Neural cell (in vitro differentiated cells): ENCODE results near the gene UBC. TPM values are rescaled to one million over a fixed set of nuclear protein-coding genes. Genes with fewer than 3 reads are reported as not detected.
A peak's percentile ranks its signal among the peaks of the same experiment; 100 is the strongest.

ENCODE experiments used
- H2AFZ ChIP-seq: fragments of 200-600, 300-800 bp; sonication (generic), shearing (Covaris generic); 2 replicates; pipeline ENCODE4 v1.6.0; 2014; ENCODE audit warnings: low read depth, mild to moderate bottlenecking, antibody characterized with exemption, low read length, moderate library complexity
- H3F3A ChIP-seq: fragments of 200-600 bp; shearing (Covaris generic); 2 replicates; pipeline ENCODE4 v1.6.1; 2016; ENCODE audit warnings: mild to moderate bottlenecking, moderate library complexity, mixed read lengths, antibody characterized with exemption, low read length; ENCODE audit not compliant: insufficient read depth, poor library complexity, severe bottlenecking
- H3K27ac ChIP-seq: fragments of 200-600, 300-800 bp; sonication (generic), shearing (Covaris generic); 2 replicates; pipeline ENCODE4 v1.5.1; 2014; ENCODE audit warnings: mild to moderate bottlenecking, low read length, moderate library complexity
- H3K27me3 ChIP-seq: fragments of 300-800, 200-600 bp; sonication (generic), shearing (Covaris generic); 2 replicates; pipeline ENCODE4 v1.6.0; 2014; ENCODE audit warnings: mild to moderate bottlenecking, low read depth, low read length, moderate library complexity; ENCODE audit not compliant: insufficient read depth
- H3K36me3 ChIP-seq: fragments of 300-800, 200-600 bp; sonication (generic), shearing (Covaris generic); 2 replicates; pipeline ENCODE4 v1.5.1; 2014; ENCODE audit warnings: mild to moderate bottlenecking, antibody characterized with exemption, low read length, moderate library complexity; ENCODE audit not compliant: insufficient read depth
- H3K4me2 ChIP-seq: fragments of 300-800, 200-600 bp; sonication (generic), shearing (Covaris generic); 2 replicates; pipeline ENCODE4 v1.6.0; 2014; ENCODE audit warnings: mild to moderate bottlenecking, low read length
- H3K4me3 ChIP-seq: fragments of 300-800, 200-600 bp; sonication (generic), shearing (Covaris generic); 2 replicates; pipeline ENCODE4 v1.5.1; 2014; ENCODE audit warnings: mild to moderate bottlenecking, low read length, moderate library complexity
- H3K79me2 ChIP-seq: fragments of 200-600 bp; shearing (Covaris generic); replicated peaks from 2 replicates; pipeline ENCODE4 v1.6.0; 2014; ENCODE audit warnings: mild to moderate bottlenecking, low read length, moderate library complexity; ENCODE audit not compliant: insufficient read depth
- H3K9ac ChIP-seq: fragments of 300-800, 200-600 bp; sonication (generic), shearing (Covaris generic); 2 replicates; pipeline ENCODE4 v1.6.1; 2016; ENCODE audit warnings: mild to moderate bottlenecking, low read length, mixed read lengths
- H3K9me2 ChIP-seq: fragments of 200-600 bp; shearing (Covaris generic); 2 replicates; pipeline ENCODE4 v1.6.1; 2016; ENCODE audit warnings: mild to moderate bottlenecking, low read length, mixed read lengths; ENCODE audit not compliant: insufficient read depth
- H3K9me3 ChIP-seq: fragments of 200-600, 300-800 bp; sonication (generic), shearing (Covaris generic); 2 replicates; pipeline ENCODE4 v1.6.1; 2016; ENCODE audit warnings: mild to moderate bottlenecking, mixed run types, low read length, moderate library complexity, mixed read lengths
- H4K20me1 ChIP-seq: fragments of 200-600 bp; shearing (Covaris generic); 2 replicates; pipeline ENCODE4 v1.6.1; 2016; ENCODE audit warnings: mild to moderate bottlenecking, mixed run types; ENCODE audit not compliant: insufficient read depth
- CTCF ChIP-seq: fragments of 450-650 bp; IDR thresholded peaks from 2 replicates; pipeline ENCODE4 v1.5.1; 2014; ENCODE audit warnings: antibody characterized with exemption, mild to moderate bottlenecking, moderate library complexity; ENCODE audit not compliant: poor library complexity, severe bottlenecking
- EP300 ChIP-seq: fragments of 450-650 bp; conservative IDR thresholded peaks from 2 replicates; pipeline ENCODE4 v1.6.1; 2014; ENCODE audit warnings: antibody characterized with exemption, mild to moderate bottlenecking, moderate library complexity; ENCODE audit not compliant: poor library complexity, severe bottlenecking
- EZH2 ChIP-seq: fragments of 200-600, 300-800 bp; shearing (Covaris generic), sonication (generic); IDR thresholded peaks from 2 replicates; pipeline ENCODE4 v1.6.1; 2014; ENCODE audit warnings: antibody characterized with exemption, low read length, borderline replicate concordance, mild to moderate bottlenecking; ENCODE audit not compliant: insufficient read depth, poor library complexity, severe bottlenecking
- MXI1 ChIP-seq: fragments of 450-650 bp; conservative IDR thresholded peaks from 2 replicates; pipeline ENCODE4 v1.6.1; 2014; ENCODE audit warnings: antibody characterized with exemption, mild to moderate bottlenecking; ENCODE audit not compliant: poor library complexity, severe bottlenecking
- POLR2AphosphoS5 ChIP-seq: IDR thresholded peaks from 2 replicates; pipeline ENCODE4 v1.6.1; 2012
- RAD21 ChIP-seq: fragments of 450-650 bp; conservative IDR thresholded peaks from 2 replicates; pipeline ENCODE4 v1.6.1; 2014; ENCODE audit warnings: antibody characterized with exemption, mild to moderate bottlenecking, moderate library complexity
- REST ChIP-seq: IDR thresholded peaks from 2 replicates; pipeline ENCODE4 v1.6.1; 2012; ENCODE audit warnings: borderline replicate concordance
- SMC3 ChIP-seq: fragments of 450-650 bp; conservative IDR thresholded peaks from 2 replicates; pipeline ENCODE4 v1.6.1; 2014; ENCODE audit warnings: antibody characterized with exemption, mild to moderate bottlenecking, moderate library complexity; ENCODE audit not compliant: poor library complexity
- TAF1 ChIP-seq: IDR thresholded peaks from 2 replicates; pipeline ENCODE4 v1.6.1; 2012; ENCODE audit warnings: low read depth
- polyA plus RNA-seq: library from polyadenylated mRNA; depleted of rRNA; stranded (reverse); fragments of >200 nt; gene quantifications from 2 replicates; pipeline ENCODE4 v1.2.3, GENCODE V29; 2014

UBC gene
- polyA plus RNA-seq, 1 donor from 2014 or later: 1,177 TPM

- no peak for TF ChIP-seq EZH2
- TF ChIP-seq SMC3: peak; percentile 16
- peak; percentile 56 for TF ChIP-seq POLR2AphosphoS5
- TF ChIP-seq REST: peak; percentile 44
- peak; percentile 32 for TF ChIP-seq RAD21
- TF ChIP-seq TAF1: no peak
- no peak for TF ChIP-seq CTCF
- TF ChIP-seq MXI1: peak; percentile 47
- no peak for TF ChIP-seq EP300
- Histone ChIP-seq H3K79me2 (no peaks in the 10 kb centered on the region), H3K9me3 (no peaks in the 10 kb centered on the region), H3K36me3 (no peaks in the 10 kb centered on the region), H2AFZ (peak within 1 kb of the TSS; percentile 73), H3K9me2 (no peaks in the 10 kb centered on the region), H3K27me3 (peaks cover 7% of the 10 kb centered on the region), H4K20me1 (no peaks in the 10 kb centered on the region), H3K4me2 (peak within 1 kb of the TSS; percentile 62), H3K27ac (no peak within 1 kb of the TSS), H3K4me3 (peak within 1 kb of the TSS; percentile 86), H3K9ac (peak within 1 kb of the TSS; percentile 72), H3F3A (no peaks in the 10 kb centered on the region)
These were observed 50.8 kb downstream of the UBC start, which contains the start of gene SCARB1 for GRCh38 chr12:124863416-124864325. TSS of gene SCARB1 (minus strand) at chr12:124863864. CDS start at chr12:124863720, 144 bp downstream.

GRCh38 chr12:124862768-124863415 lies 51.6 kb downstream of the UBC start:
- Histone ChIP-seq H3K27ac (no peak overlapping the region), H3K4me2 (peak overlapping the region; percentile 62), H3K36me3 (no peaks in the 10 kb centered on the region), H2AFZ (no peak overlapping the region), H3K4me3 (peak overlapping the region; percentile 86), H4K20me1 (no peaks in the 10 kb centered on the region), H3K9me3 (no peaks in the 10 kb centered on the region), H3K79me2 (no peaks in the 10 kb centered on the region), H3K9me2 (no peaks in the 10 kb centered on the region), H3F3A (no peaks in the 10 kb centered on the region), H3K27me3 (peaks cover 7% of the 10 kb centered on the region), H3K9ac (peak overlapping the region; percentile 72)
- TF ChIP-seq RAD21: no peak
- TF ChIP-seq MXI1: no peak
- no peak for TF ChIP-seq EZH2
- no peak for TF ChIP-seq REST
- no peak for TF ChIP-seq SMC3
- no peak for TF ChIP-seq EP300
- TF ChIP-seq CTCF: no peak
- no peak for TF ChIP-seq TAF1
- TF ChIP-seq POLR2AphosphoS5: no peak
